Measurements from ENCODE around the gene HMCN1.
"Not testable (repeated sequence)": the region's sequence is repeated elsewhere in the genome, so short reads cannot be mapped to it uniquely, and the experiment has no call there.

The HMCN1 gene

DNA sequence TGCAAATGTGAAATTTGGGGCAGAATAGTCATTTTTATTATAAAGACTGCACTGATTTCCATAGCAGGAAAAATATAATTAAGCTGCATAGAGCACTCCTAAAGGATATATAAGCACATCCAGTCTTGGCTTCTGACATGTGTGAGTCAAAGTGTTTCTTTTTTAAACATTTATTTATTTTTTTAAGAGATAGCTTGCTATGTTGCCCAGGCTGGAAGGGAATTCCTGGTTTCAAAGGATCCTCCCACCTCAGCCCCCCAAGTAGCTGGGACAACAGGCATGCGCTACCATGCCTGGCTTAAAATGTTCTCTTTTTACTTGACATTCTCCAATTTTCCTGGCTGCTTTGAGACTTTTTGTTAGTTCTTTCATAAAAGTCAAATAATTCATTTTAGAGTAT, 126.1 kb downstream of the HMCN1 start:
- no peak for DNase-seq

- DNase-seq: no peak
These were observed 126.7 kb downstream of the HMCN1 start for GRCh38 chr1:185860859-185861258.

GRCh38 chr1:185861630-185862029, 127.4 kb downstream of the HMCN1 start:
- DNase-seq: no peak

- DNase-seq: no peak
These were observed 128.0 kb downstream of the HMCN1 start for GRCh38 chr1:185862235-185862634.

DNA sequence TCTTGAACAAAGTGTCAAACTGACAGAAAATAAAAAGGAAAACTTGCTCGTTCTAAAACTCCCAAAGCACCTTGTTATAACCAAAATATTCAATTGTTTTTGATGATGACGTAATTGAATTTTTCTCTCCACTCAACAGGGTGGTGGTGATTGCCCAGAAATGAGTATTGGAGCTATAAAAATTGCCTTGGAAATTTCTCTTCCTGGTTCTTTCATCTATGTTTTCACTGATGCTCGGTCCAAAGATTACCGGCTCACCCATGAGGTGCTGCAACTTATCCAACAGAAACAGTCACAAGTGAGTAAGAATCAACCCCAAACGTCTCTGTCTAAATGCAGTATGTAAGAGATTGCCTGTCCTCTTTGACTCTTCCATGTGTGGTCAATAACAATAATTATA, 130.1 kb downstream of the HMCN1 start:
- no peak for DNase-seq

DNA sequence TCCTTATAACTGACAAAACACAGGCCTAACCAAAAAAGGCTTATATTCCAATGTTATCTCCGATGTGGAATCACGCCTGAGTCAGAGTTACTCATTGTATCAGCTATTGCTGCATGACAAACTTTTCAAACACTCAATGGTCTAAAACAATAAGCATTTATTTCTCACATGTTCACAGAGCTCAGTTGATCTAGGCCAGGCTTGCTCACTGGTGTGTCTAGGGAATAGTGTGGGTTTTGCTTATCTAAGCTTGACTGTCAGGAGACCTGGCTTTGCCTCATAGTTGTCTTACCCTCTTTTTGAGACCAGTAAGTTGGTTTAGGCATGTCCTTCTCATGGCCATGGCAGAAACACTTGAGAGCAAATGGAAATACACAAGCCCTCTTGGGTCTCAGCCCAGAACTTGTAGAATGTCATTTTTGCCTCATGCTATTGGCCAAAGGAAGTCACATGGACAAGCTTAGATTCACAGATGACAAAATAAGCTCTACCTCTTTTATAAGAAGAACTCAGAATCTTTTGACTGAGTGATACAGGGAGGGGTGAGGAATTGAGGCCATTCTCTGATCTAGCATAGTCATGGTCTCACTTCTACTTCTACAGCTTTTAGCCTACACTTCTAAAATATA, 130.8 kb downstream of the HMCN1 start:
- DNase-seq: no peak

DNA sequence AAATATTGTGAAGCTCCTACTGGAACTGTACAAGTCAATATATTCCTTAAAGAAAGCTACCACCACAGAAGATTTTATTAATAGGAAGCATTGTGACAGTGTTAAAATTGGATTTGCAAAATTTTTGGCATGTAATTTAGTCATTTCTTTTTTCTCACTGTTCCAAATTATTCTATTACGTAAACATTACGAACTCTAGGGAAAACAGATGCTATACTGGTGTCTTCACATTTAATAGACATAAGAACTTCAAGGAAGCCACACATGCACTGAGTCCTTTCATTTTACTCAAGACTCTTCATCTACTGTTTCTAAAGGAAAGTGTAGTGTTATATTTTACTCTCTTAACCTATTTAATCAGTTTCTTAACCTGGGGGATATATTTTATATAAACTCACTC, 135.4 kb downstream of the HMCN1 start:
- DNase-seq: no peak

DNA sequence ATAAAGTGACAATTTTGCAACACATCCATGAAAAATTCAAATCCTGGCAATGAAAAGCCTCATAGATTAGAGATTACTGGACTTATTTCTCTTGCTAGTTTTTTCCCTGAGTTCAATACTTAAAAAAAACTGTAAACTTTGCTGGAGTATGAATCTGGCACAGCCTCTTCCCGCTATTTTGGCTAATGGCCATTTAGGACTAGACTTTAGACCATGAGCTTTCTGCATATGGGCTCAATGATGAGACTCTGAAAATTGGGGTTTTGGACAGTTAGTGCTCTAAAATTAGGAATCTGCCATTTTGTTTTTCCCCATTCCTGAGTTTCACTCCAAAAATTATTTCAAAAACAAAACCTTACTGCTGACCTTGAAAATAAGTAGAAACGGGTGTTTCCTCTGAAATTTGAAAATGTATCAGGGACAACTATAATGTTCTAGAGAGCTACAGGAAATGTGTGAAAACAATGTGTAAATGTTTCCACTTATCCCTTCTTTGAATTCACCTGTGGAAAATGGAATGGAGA, 137.5 kb downstream of the HMCN1 start:
- no peak for DNase-seq

GRCh38 chr1:185874246-185874645, 140.1 kb downstream of the HMCN1 start:
- no peak for DNase-seq

- no peak for DNase-seq
These were observed 146.1 kb downstream of the HMCN1 start for GRCh38 chr1:185880330-185880729.

DNA sequence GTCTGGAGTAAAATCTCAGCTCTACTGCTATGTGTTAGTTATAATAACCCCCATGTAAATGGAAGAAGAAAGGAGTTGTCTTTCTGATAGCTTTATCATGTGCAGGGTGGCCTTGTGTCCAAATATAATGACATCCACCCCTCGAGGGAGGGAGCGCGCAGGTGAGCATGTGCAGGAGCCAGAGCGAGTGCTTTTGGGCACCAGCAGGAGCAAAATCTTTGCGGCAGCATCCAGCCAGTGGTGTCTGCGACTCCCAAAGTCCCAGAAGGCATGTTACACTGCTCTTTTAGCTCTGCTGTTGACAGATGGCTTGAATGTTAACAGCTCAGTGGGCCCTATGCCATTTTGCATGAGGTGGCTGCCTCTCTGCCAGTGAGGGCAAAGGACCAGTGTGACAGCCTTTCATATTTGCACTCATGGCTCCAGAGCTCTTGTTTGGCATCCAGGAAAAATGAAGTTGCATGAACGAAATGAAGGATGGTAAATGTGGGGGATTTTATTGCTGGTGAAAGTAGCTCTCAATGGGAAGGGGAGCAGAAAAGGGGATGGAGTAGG, 146.7 kb downstream of the HMCN1 start:
- DNase-seq: no peak

GRCh38 chr1:185886046-185886445, 151.9 kb downstream of the HMCN1 start:
- no peak for DNase-seq

GRCh38 chr1:185886671-185887070, 152.5 kb downstream of the HMCN1 start:
- no peak for DNase-seq

DNA sequence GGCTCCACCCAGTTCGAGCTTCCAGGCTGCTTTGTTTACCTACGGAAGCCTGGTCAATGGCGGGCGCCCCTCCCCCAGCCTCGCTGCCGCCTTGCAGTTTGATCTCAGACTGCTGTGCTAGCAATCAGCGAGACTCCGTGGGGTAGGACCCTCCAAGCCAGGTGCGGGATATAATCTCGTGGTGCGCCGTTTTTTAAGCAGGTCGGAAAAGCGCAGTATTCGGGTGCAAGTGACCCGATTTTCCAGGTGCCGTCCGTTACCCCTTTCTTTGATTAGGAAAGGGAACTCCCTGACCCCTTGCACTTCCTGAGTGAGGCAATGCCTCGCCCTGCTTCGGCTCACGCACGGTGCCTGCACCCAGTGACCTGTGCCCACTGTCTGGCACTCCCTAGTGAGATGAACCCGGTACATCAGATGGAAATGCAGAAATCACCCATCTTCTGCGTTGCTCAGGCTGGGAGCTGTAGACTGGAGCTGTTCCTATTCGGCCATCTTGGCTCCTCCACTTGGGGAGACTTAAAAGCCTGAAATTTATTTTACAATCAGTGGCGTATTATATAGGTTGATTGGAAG, 158.7 kb downstream of the HMCN1 start:
- not testable (repeated sequence) for DNase-seq

GRCh38 chr1:185894791-185895190, 160.6 kb downstream of the HMCN1 start:
- DNase-seq: no peak

- DNase-seq: no peak
These were observed 161.2 kb downstream of the HMCN1 start for GRCh38 chr1:185895208-185895900.

GRCh38 chr1:185896863-185897262, 162.7 kb downstream of the HMCN1 start:
- DNase-seq: no peak

- no peak for DNase-seq
These were observed 172.0 kb downstream of the HMCN1 start for GRCh38 chr1:185906186-185906585.

- no peak for DNase-seq
These were observed 173.1 kb downstream of the HMCN1 start for GRCh38 chr1:185907246-185907645.

DNA sequence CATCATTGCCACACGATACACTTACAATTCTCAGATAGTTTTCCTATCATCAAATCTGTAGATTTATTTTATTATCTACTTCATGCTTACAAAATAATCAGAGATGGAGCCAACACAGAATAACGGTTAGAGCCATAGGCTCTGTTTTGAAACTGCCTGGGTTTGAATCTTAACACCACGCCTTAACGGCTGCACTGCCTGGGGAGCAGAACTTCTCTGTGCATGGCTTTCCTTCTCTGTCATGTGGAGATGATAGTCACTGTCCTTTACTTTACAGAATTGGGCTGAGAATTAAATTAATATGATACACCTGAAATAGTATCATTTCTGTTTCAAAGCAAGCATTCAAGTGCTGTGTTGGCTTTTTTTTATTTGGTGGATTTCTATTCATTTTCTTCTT, 177.8 kb downstream of the HMCN1 start:
- DNase-seq: no peak

- no peak for DNase-seq
These were observed 178.3 kb downstream of the HMCN1 start for GRCh38 chr1:185912504-185912903.

- DNase-seq: no peak
These were observed 179.9 kb downstream of the HMCN1 start for GRCh38 chr1:185914089-185914488.

GRCh38 chr1:185916861-185917260, 182.7 kb downstream of the HMCN1 start:
- no peak for DNase-seq

- no peak for DNase-seq
These were observed 183.5 kb downstream of the HMCN1 start for GRCh38 chr1:185917646-185918045.
